A549 (cell line): ENCODE data around the gene ATP8A2. TPM values are rescaled to one million over a fixed set of nuclear protein-coding genes. Genes with fewer than 3 reads are reported as not detected.

Experiments used
- ATAC-seq, 2 experiments: fragments of 200-7000 bp in 1 of 2; fragments of >200 bp in 1 of 2; cut with Nextera tagmentation in 1 of 2; cut with Tn5 transposase in 1 of 2; 3 replicates each; pipeline versions ENCODE4 v1.8.0 to v1.9.1; 2018 to 2020; ENCODE audit warnings: mild to moderate bottlenecking in 1 of 2, moderate library complexity in 1 of 2
- CTCF ChIA-PET: fragments of 300-600 bp; sonication (Branson Sonifier 250); formaldehyde crosslinking; extraction: SDS; loops from one replicate; lab custom pipeline; 2021; ENCODE audit warnings: antibody characterized with exemption, inconsistent platforms; lab: Yijun Ruan, JAX
- POLR2A ChIA-PET: fragments of 350-600 bp; formaldehyde crosslinking; extraction: SDS; loops from one replicate; lab custom pipeline; 2021; ENCODE audit warnings: antibody characterized with exemption, inconsistent platforms; lab: Yijun Ruan, JAX
- DNase-seq, 2 experiments: peaks; one replicate each; pipeline versions ENCODE4 v3.0.0 to v3.0.0-alpha.2; 2011 to 2016; ENCODE audit warnings: low read depth in 1 of 2, low spot score in 1 of 2
- FAIRE-seq: peaks from 2 replicates; lab custom pipeline; 2011; peaks lifted over from hg19 to GRCh38; lab: Jason Lieb, UNC
- H3K27ac ChIP-seq, 2 experiments: fragments of >200 bp; sonication (Bioruptor Twin); formaldehyde crosslinking; 3 replicates each; pipeline ENCODE4 v1.5.1; 2016 to 2017
- H3K4me1 ChIP-seq: fragments of >200 bp; sonication (Bioruptor Twin); formaldehyde crosslinking; 3 replicates; pipeline ENCODE4 v1.6.1; 2016
- H3K4me2 ChIP-seq: fragments of >200 bp; sonication (Bioruptor Twin); formaldehyde crosslinking; 3 replicates; pipeline ENCODE4 v1.6.1; 2016
- H3K4me3 ChIP-seq: fragments of >200 bp; sonication (Bioruptor Twin); formaldehyde crosslinking; 3 replicates; pipeline ENCODE4 v1.5.1; 2016
- H3K9me3 ChIP-seq: fragments of >200 bp; sonication (Bioruptor Twin); formaldehyde crosslinking; 3 replicates; pipeline ENCODE4 v1.6.1; 2016
- BHLHE40 ChIP-seq: IDR thresholded peaks from 2 replicates; pipeline ENCODE4 v1.6.1; 2012; ENCODE audit warnings: low read depth, low read length, inconsistent platforms
- EHF ChIP-seq: fragments of 250-450 bp; sonication (Bioruptor Pico); IDR thresholded peaks from 2 replicates; pipeline ENCODE4 v1.5.0; 2020; ENCODE audit warnings: mild to moderate bottlenecking
- EHMT2 ChIP-seq: fragments of 200-600 bp; sonication (generic); IDR thresholded peaks from 2 replicates; pipeline ENCODE4 v1.6.1; 2016; ENCODE audit warnings: antibody characterized with exemption, low read depth, mild to moderate bottlenecking, moderate library complexity
- ELK1 ChIP-seq: fragments of 150-350 bp; IDR thresholded peaks from 2 replicates; pipeline ENCODE4 v1.6.1; 2014; ENCODE audit warnings: low read depth, mild to moderate bottlenecking, low read length
- EP300 ChIP-seq, 2 experiments: fragments of >200 bp; sonication (Bioruptor Twin); formaldehyde crosslinking; IDR thresholded peaks; 2 replicates in 1 of 2; 3 replicates in 1 of 2; pipeline ENCODE4 v1.6.1; 2016 to 2017
- FOSB ChIP-seq: fragments of 250-450 bp; sonication (Bioruptor Pico); IDR thresholded peaks from 2 replicates; pipeline ENCODE4 v1.5.0; 2020; ENCODE audit warnings: mild to moderate bottlenecking, moderate library complexity
- HDAC2 ChIP-seq: fragments of 200-600 bp; sonication (generic); IDR thresholded peaks from 2 replicates; pipeline ENCODE4 v1.6.1; 2016
- HOXA7 ChIP-seq: fragments of 250-450 bp; sonication (Bioruptor Pico); IDR thresholded peaks from 2 replicates; pipeline ENCODE4 v1.5.0; 2020; ENCODE audit warnings: mild to moderate bottlenecking, moderate library complexity
- KDM1A ChIP-seq: fragments of 200-600 bp; sonication (generic); IDR thresholded peaks from 2 replicates; pipeline ENCODE4 v1.6.1; 2016; ENCODE audit warnings: low read depth, mild to moderate bottlenecking
- MAZ ChIP-seq: fragments of 150-350 bp; IDR thresholded peaks from 2 replicates; pipeline ENCODE4 v1.6.1; 2014; ENCODE audit warnings: antibody characterized with exemption, low read depth, low read length, borderline replicate concordance
- RAD21 ChIP-seq, 2 experiments: fragments of >200 bp in 1 of 2; sonication (Bioruptor Twin) in 1 of 2; formaldehyde crosslinking in 1 of 2; IDR thresholded peaks in 1 of 2; conservative IDR thresholded peaks in 1 of 2; 2 replicates in 1 of 2; 3 replicates in 1 of 2; pipeline ENCODE4 v1.6.1; 2012 to 2018; ENCODE audit warnings: inconsistent platforms in 1 of 2
- RCOR1 ChIP-seq: fragments of 150-350 bp; IDR thresholded peaks from 2 replicates; pipeline ENCODE4 v1.6.1; 2014; ENCODE audit warnings: antibody characterized with exemption, low read length, low read depth
- RFX5 ChIP-seq: fragments of 450-650 bp; IDR thresholded peaks from 2 replicates; pipeline ENCODE4 v1.7.1; 2014; ENCODE audit warnings: antibody characterized with exemption, mild to moderate bottlenecking, moderate library complexity
- RNF2 ChIP-seq: fragments of 200-600 bp; sonication (generic); IDR thresholded peaks from 2 replicates; pipeline ENCODE4 v1.6.1; 2016; ENCODE audit warnings: low read depth, mild to moderate bottlenecking, antibody characterized with exemption, moderate library complexity, borderline replicate concordance
- SMC3 ChIP-seq: fragments of >200 bp; sonication (Bioruptor Twin); formaldehyde crosslinking; IDR thresholded peaks from 3 replicates; pipeline ENCODE4 v1.6.1; 2018; ENCODE audit warnings: inconsistent platforms
- SREBF2 ChIP-seq: fragments of 450-650 bp; IDR thresholded peaks from 2 replicates; pipeline ENCODE4 v1.6.1; 2014; ENCODE audit warnings: mild to moderate bottlenecking, moderate library complexity
- ZNF302 ChIP-seq: fragments of 250-450 bp; sonication (Bioruptor Pico); IDR thresholded peaks from 2 replicates; pipeline ENCODE4 v1.9.0; 2021; ENCODE audit warnings: inconsistent platforms, mild to moderate bottlenecking, moderate library complexity
- WGBS: methylation state at CpG from one replicate; pipeline ENCODE4 v1.1.6; 2017; ENCODE audit errors: missing lambda C conversion rate; 5-methylcytosine and 5-hydroxymethylcytosine counted together
- polyA plus RNA-seq, 4 experiments: library from polyadenylated mRNA; depleted of rRNA in 3 of 4; stranded (reverse); fragments of >200 nt; fragmentation: RNase III in 1 of 4; extraction: RNeasy Plus Mini Kit Qiagen cat#74134 plus additional on column Dnase treatment in 1 of 4; gene quantifications; 2 replicates in 3 of 4; 3 replicates in 1 of 4; pipeline ENCODE4 v1.2.3, GENCODE V29; 2011 to 2017
- TF ChIP-seq, protein P1 (sequence below): fragments of >200 bp; sonication (Bioruptor Twin); formaldehyde crosslinking; IDR thresholded peaks from 3 replicates; pipeline ENCODE4 v1.5.1; 2016
- TF ChIP-seq, protein P2 (sequence below): IDR thresholded peaks from 2 replicates; pipeline ENCODE4 v1.6.1; 2012; ENCODE audit warnings: low read depth, borderline replicate concordance
- TF ChIP-seq, protein P3 (sequence below): fragments of 200-600 bp; sonication (generic); IDR thresholded peaks from 2 replicates; pipeline ENCODE4 v1.6.1; 2016; ENCODE audit warnings: antibody characterized with exemption, mild to moderate bottlenecking, moderate library complexity

ATP8A2 gene
- polyA plus RNA-seq, 2 of the 4 experiments (the other 2 are of a cell fraction), result 0.03 TPM; not detected in 1

DNA sequence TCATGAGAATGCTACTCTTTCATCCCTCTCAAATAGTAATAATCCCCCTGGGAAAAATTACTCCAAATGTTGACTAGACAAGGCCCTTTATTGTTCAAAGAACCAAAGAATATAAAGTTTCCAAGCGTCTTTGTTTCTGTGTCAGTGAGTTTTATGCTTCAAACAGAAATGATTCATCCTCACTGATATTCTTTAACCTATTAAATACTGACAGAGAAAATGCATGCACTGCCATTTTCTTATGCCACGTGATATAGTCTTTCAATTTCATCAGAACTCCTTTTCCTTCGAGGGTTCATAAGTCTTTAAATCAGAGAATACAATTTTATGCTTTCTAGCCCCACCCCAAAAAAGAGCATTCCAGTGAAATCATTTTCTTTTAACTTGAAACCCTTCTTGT lies 468.5 kb downstream of the ATP8A2 start (continued):
- TF ChIP-seq, protein P1, sequence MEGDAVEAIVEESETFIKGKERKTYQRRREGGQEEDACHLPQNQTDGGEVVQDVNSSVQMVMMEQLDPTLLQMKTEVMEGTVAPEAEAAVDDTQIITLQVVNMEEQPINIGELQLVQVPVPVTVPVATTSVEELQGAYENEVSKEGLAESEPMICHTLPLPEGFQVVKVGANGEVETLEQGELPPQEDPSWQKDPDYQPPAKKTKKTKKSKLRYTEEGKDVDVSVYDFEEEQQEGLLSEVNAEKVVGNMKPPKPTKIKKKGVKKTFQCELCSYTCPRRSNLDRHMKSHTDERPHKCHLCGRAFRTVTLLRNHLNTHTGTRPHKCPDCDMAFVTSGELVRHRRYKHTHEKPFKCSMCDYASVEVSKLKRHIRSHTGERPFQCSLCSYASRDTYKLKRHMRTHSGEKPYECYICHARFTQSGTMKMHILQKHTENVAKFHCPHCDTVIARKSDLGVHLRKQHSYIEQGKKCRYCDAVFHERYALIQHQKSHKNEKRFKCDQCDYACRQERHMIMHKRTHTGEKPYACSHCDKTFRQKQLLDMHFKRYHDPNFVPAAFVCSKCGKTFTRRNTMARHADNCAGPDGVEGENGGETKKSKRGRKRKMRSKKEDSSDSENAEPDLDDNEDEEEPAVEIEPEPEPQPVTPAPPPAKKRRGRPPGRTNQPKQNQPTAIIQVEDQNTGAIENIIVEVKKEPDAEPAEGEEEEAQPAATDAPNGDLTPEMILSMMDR, result no peak
- TF ChIP-seq, protein P2, sequence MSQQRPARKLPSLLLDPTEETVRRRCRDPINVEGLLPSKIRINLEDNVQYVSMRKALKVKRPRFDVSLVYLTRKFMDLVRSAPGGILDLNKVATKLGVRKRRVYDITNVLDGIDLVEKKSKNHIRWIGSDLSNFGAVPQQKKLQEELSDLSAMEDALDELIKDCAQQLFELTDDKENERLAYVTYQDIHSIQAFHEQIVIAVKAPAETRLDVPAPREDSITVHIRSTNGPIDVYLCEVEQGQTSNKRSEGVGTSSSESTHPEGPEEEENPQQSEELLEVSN, result no peak
- TF ChIP-seq, all 56 proteins: peak for 0

DNA sequence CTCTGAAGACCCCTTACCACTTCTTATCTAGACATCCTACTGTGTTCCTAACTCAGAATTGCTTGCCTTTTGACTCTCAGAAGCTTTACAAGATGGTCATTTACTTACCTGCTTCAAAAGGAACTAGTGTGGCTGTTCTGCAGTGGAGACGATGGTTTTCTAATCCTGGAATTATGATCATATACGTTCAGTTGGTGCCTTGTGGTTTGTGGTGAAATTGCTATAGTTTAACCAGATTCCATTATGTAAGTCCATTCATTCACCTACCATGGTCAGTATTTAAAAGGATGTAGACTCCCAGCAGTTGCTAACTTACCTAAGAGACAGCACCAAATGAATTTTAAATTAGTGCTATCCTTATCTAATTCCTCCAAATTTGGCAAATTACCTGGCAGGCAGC lies 469.2 kb downstream of the ATP8A2 start:
- 13% methylated on average over 2 of the region's 2 CpGs for WGBS
- DNase-seq (no peak), ATAC-seq (no peak), FAIRE-seq (no peak)
- POLR2A ChIA-PET, result no interaction called here
- Histone ChIP-seq H3K4me3 (no peak overlapping the region), H3K4me2 (no peak overlapping the region), H3K9me3 (no peaks in the 10 kb centered on the region), H3K27ac (no peak overlapping the region), H3K4me1 (no peaks in the 10 kb centered on the region)
- no peak for TF ChIP-seq RCOR1
- no peak for TF ChIP-seq EHF (CRISPR knock-in tag)
- TF ChIP-seq RNF2, result no peak
- no peak for TF ChIP-seq ELK1
- no peak for TF ChIP-seq KDM1A
- TF ChIP-seq, protein P1, result no peak
- no peak for TF ChIP-seq SREBF2
- TF ChIP-seq RAD21 (conservative IDR thresholded peaks at IDR 0.05 in 1 of 2, IDR thresholded peaks at IDR 0.05 in 1 of 2), result no peak
- TF ChIP-seq EP300 (IDR thresholded peaks at IDR 0.05), result no peak
- TF ChIP-seq FOSB (CRISPR knock-in tag), result no peak
- CTCF ChIA-PET, result no interaction called here

GRCh38 chr13:25843692-25844091 lies 471.9 kb downstream of the ATP8A2 start:
- POLR2A ChIA-PET, result no interaction called here
- ATAC-seq (no peak), FAIRE-seq (no peak), DNase-seq (no peak)
- CTCF ChIA-PET, result no interaction called here
- H3K27ac ChIP-seq, result no peak overlapping the region
- WGBS, result 22% methylated on average over 4 of the region's 4 CpGs
- H3K4me2 ChIP-seq, result no peak overlapping the region
- TF ChIP-seq, protein P2, result no peak
- TF ChIP-seq HDAC2 (no peak), ZNF302 (CRISPR knock-in tag) (no peak), EHMT2 (no peak), MAZ (no peak), HOXA7 (CRISPR knock-in tag) (no peak), RFX5 (no peak), BHLHE40 (no peak), SMC3 (no peak)
- TF ChIP-seq, protein P3, sequence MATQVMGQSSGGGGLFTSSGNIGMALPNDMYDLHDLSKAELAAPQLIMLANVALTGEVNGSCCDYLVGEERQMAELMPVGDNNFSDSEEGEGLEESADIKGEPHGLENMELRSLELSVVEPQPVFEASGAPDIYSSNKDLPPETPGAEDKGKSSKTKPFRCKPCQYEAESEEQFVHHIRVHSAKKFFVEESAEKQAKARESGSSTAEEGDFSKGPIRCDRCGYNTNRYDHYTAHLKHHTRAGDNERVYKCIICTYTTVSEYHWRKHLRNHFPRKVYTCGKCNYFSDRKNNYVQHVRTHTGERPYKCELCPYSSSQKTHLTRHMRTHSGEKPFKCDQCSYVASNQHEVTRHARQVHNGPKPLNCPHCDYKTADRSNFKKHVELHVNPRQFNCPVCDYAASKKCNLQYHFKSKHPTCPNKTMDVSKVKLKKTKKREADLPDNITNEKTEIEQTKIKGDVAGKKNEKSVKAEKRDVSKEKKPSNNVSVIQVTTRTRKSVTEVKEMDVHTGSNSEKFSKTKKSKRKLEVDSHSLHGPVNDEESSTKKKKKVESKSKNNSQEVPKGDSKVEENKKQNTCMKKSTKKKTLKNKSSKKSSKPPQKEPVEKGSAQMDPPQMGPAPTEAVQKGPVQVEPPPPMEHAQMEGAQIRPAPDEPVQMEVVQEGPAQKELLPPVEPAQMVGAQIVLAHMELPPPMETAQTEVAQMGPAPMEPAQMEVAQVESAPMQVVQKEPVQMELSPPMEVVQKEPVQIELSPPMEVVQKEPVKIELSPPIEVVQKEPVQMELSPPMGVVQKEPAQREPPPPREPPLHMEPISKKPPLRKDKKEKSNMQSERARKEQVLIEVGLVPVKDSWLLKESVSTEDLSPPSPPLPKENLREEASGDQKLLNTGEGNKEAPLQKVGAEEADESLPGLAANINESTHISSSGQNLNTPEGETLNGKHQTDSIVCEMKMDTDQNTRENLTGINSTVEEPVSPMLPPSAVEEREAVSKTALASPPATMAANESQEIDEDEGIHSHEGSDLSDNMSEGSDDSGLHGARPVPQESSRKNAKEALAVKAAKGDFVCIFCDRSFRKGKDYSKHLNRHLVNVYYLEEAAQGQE, result no peak
- no peaks in the 10 kb centered on the region for H3K9me3 ChIP-seq
- no peaks in the 10 kb centered on the region for H3K4me1 ChIP-seq
- H3K4me3 ChIP-seq, result no peak overlapping the region
